Keratinocyte (primary cell): ENCODE results near the gene TMA7B. TPM values are rescaled to one million over a fixed set of nuclear protein-coding genes. Genes with fewer than 3 reads are reported as not detected.
A peak's percentile ranks its signal among the peaks of the same experiment; 100 is the strongest.

ENCODE experiments used
- DNase-seq: peaks from one replicate; pipeline ENCODE4 v3.0.0-alpha.2; 2011; ENCODE audit warnings: low read depth, missing footprints, low spot score
- FAIRE-seq: peaks from 2 replicates; lab custom pipeline; 2011; peaks lifted over from hg19 to GRCh38; lab: Jason Lieb, UNC
- H2AFZ ChIP-seq: 2 replicates; pipeline ENCODE4 v1.6.0; 2012; ENCODE audit warnings: low read length, control low read depth, inconsistent platforms; ENCODE audit not compliant: control insufficient read depth
- H3K27ac ChIP-seq: 2 replicates; pipeline ENCODE4 v1.5.1; 2011; ENCODE audit warnings: low read length; ENCODE audit not compliant: control insufficient read depth, insufficient read depth
- H3K27me3 ChIP-seq: 3 replicates; pipeline ENCODE4 v1.6.0; 2011; ENCODE audit warnings: low read length; ENCODE audit not compliant: control insufficient read depth, insufficient read depth; ENCODE audit errors: extremely low read depth
- H3K36me3 ChIP-seq, 2 experiments: 2 replicates in 1 of 2; 3 replicates in 1 of 2; pipeline ENCODE4 v1.5.1; 2011; ENCODE audit warnings: low read length in 2 of 2, mild to moderate bottlenecking in 1 of 2; ENCODE audit not compliant: control insufficient read depth in 2 of 2, insufficient read depth in 2 of 2; ENCODE audit errors: extremely low read depth in 1 of 2
- H3K4me1 ChIP-seq: 3 replicates; pipeline ENCODE4 v1.5.1; 2011; ENCODE audit warnings: low read length; ENCODE audit not compliant: control insufficient read depth, insufficient read depth; ENCODE audit errors: extremely low read depth
- H3K4me2 ChIP-seq: 3 replicates; pipeline ENCODE4 v1.6.0; 2011; ENCODE audit warnings: low read depth, low read length; ENCODE audit not compliant: control insufficient read depth, insufficient read depth; ENCODE audit errors: extremely low read depth
- H3K4me3 ChIP-seq, 3 experiments: fragments of 200-600 bp in 1 of 3; sonication (generic) in 1 of 3; 2 replicates in 2 of 3; 3 replicates in 1 of 3; pipeline ENCODE4 v1.5.1; 2011 to 2016; ENCODE audit warnings: low read length in 3 of 3, mild to moderate bottlenecking in 3 of 3, control low read depth in 2 of 3, inconsistent platforms in 1 of 3, low read depth in 1 of 3, mixed read lengths in 1 of 3, mixed run types in 1 of 3, moderate library complexity in 1 of 3; ENCODE audit not compliant: control insufficient read depth in 2 of 3, insufficient read depth in 2 of 3; ENCODE audit errors: extremely low read depth in 1 of 3
- H3K79me2 ChIP-seq: 2 replicates; pipeline ENCODE4 v1.6.0; 2012; ENCODE audit warnings: low read length; ENCODE audit not compliant: control insufficient read depth, insufficient read depth
- H3K9ac ChIP-seq: 3 replicates; pipeline ENCODE4 v1.6.0; 2011; ENCODE audit warnings: low read length; ENCODE audit not compliant: control insufficient read depth, insufficient read depth; ENCODE audit errors: extremely low read depth
- H3K9me1 ChIP-seq: 3 replicates; pipeline ENCODE4 v1.6.0; 2011; ENCODE audit warnings: low read length; ENCODE audit not compliant: control insufficient read depth, insufficient read depth; ENCODE audit errors: extremely low read depth
- H3K9me3 ChIP-seq: 2 replicates; pipeline ENCODE4 v1.5.1; 2012; ENCODE audit warnings: low read depth, low read length; ENCODE audit not compliant: control insufficient read depth
- H4K20me1 ChIP-seq: 3 replicates; pipeline ENCODE4 v1.6.0; 2011; ENCODE audit warnings: low read length; ENCODE audit not compliant: control insufficient read depth, insufficient read depth; ENCODE audit errors: extremely low read depth
- CTCF ChIP-seq, 3 experiments: IDR thresholded peaks in 1 of 3; conservative IDR thresholded peaks in 1 of 3; optimal IDR thresholded peaks in 1 of 3; 2 replicates in 2 of 3; 3 replicates in 1 of 3; pipeline versions ENCODE3 to v1.5.1; 2011; ENCODE audit warnings: low read length in 3 of 3, mild to moderate bottlenecking in 3 of 3, moderate library complexity in 2 of 3, control low read depth in 1 of 3, inconsistent platforms in 1 of 3; ENCODE audit not compliant: insufficient read depth in 2 of 3; ENCODE audit errors: extremely low read depth in 1 of 3
- EZH2 ChIP-seq: IDR thresholded peaks from one replicate; pipeline ENCODE4 v1.6.1; 2012; ENCODE audit warnings: inconsistent platforms, mild to moderate bottlenecking, low read length, moderate library complexity
- dilution Hi-C: fragments of 300-500 bp; cut with MboI; formaldehyde crosslinking; loops from one replicate; pipeline ENCODE4 v1.7.0; 2020; ENCODE audit warnings: low sequenced_read_pairs; ENCODE audit not compliant: extremely low pct_ligation_motif_present
- polyA plus RNA-seq, 5 experiments: library from polyadenylated mRNA; depleted of rRNA in 3 of 5; stranded (reverse) in 3 of 5; stranded (forward) in 1 of 5; unstranded in 1 of 5; fragments of >200 nt; gene quantifications; 1 replicate in 1 of 5; 2 replicates in 3 of 5; 3 replicates in 1 of 5; pipeline versions ENCODE4 v1.2.1 to v1.2.3, GENCODE V29; 2011 to 2012; ENCODE audit warnings: missing spikeins in 2 of 5, low read depth in 1 of 5, low replicate concordance in 1 of 5

The TMA7B gene
- polyA plus RNA-seq, 1 donor (not counting 4 experiments of a cell fraction or from before 2014, with no cell fraction given) = not detected

- Histone ChIP-seq H3K79me2 (peaks cover 66% of the 10 kb centered on the region), H2AFZ (no peak overlapping the region), H3K36me3 (peaks cover 3 to 30% of the 10 kb centered on the region in 2 experiments), H4K20me1 (peaks cover 14% of the 10 kb centered on the region), H3K4me1 (peaks cover 73% of the 10 kb centered on the region), H3K27me3 (no peaks in the 10 kb centered on the region), H3K9ac (peak overlapping the region; percentile 92), H3K9me1 (peaks cover 13% of the 10 kb centered on the region), H3K27ac (peak overlapping the region; percentile 69), H3K9me3 (no peaks in the 10 kb centered on the region), H3K4me3 (peak overlapping the region in 2 of 3 experiments; percentile 80 to 90), H3K4me2 (peak overlapping the region; percentile 98)
- FAIRE-seq (no peak), DNase-seq (no peak)
- dilution Hi-C loops = no loop called here
- TF ChIP-seq CTCF (optimal IDR thresholded peaks at IDR 0.05 in 1 of 3, IDR thresholded peaks at IDR 0.05 in 1 of 3, conservative IDR thresholded peaks at IDR 0.05 in 1 of 3; ENCODE audit: extremely low read depth in 1 of 3, insufficient read depth in 2 of 3, low read length in 3 of 3) (no peak), EZH2 (no peak)
These were observed 37.2 kb downstream of the TMA7B start for GRCh38 chr22:39997421-39997820.

GRCh38 chr22:39997939-39998726 lies 37.9 kb downstream of the TMA7B start:
- Histone ChIP-seq H3K36me3 (peaks cover 3 to 30% of the 10 kb centered on the region in 2 experiments), H3K79me2 (peaks cover 73% of the 10 kb centered on the region), H2AFZ (no peak overlapping the region), H3K4me3 (peak overlapping the region; percentile 18 to 51 (median 18)), H3K9ac (peak overlapping the region; percentile 92), H3K9me1 (peaks cover 18% of the 10 kb centered on the region), H3K9me3 (no peaks in the 10 kb centered on the region), H3K27me3 (no peaks in the 10 kb centered on the region), H3K4me2 (peak overlapping the region; percentile 98), H3K27ac (peak overlapping the region; percentile 69), H4K20me1 (peaks cover 18% of the 10 kb centered on the region), H3K4me1 (peaks cover 80% of the 10 kb centered on the region)
- FAIRE-seq (peak; percentile 88), DNase-seq (no peak)
- no peak for TF ChIP-seq EZH2
- peak in 1 of 3 experiments; percentile 20 for TF ChIP-seq CTCF (optimal IDR thresholded peaks at IDR 0.05 in 1 of 3, IDR thresholded peaks at IDR 0.05 in 1 of 3, conservative IDR thresholded peaks at IDR 0.05 in 1 of 3; ENCODE audit: extremely low read depth in 1 of 3, insufficient read depth in 2 of 3, low read length in 3 of 3)
- dilution Hi-C loops = no loop called here
